Measurements from ENCODE around the gene MTCL1.

MTCL1 gene

GRCh38 chr18:8842506-8842905 is 137.2 kb downstream of the MTCL1 start:
- no peak for FAIRE-seq

GRCh38 chr18:8843005-8843404 is 137.6 kb downstream of the MTCL1 start:
- FAIRE-seq = no peak

- no peak for FAIRE-seq
Measured at GRCh38 chr18:8844721-8845148, 139.4 kb downstream of the MTCL1 start.

DNA sequence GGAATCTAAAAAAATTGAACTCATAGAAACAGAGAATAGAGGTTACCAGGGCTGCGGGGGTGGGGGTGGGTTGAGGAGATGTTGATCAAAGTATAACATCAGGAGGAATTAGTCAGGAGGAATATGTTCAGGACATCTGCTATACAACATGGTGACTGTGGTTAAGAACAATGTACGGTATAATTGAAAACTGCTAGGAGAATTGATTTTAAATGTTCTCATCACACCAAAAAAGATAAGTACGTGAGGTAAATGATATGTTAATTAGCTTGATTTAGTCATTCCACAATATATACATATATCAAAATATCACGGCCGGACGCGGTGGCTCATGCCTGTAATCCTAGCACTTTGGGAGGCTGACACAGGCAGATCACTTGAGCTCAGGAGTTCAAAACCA is 140.2 kb downstream of the MTCL1 start:
- no peak for FAIRE-seq

- no peak for FAIRE-seq
Measured at GRCh38 chr18:8847066-8847755, 141.9 kb downstream of the MTCL1 start.

GRCh38 chr18:8847900-8848299 is 142.5 kb downstream of the MTCL1 start:
- FAIRE-seq = no peak

- no peak for FAIRE-seq
Measured at GRCh38 chr18:8848541-8848940, 143.2 kb downstream of the MTCL1 start.

GRCh38 chr18:8849696-8850095 is 144.3 kb downstream of the MTCL1 start:
- FAIRE-seq = no peak

DNA sequence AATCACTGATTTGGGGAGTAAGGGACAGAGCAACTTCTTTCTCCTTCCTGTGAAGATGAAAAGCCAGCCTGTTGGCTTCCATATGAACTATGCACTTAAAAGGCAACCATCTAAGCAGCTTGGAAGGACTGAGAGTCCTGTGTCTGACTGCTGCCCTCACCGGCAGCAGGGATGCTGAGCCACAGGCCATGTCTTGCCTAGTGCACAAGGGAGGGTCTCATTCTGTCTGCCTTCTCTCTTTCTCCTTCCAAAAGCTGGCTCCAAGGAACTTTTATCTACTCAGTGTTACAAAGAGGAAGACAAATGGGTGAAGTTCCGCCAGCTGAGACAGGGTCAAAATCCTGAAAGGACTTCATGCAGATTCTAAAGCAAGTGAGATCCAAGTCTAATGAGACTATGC is 146.3 kb downstream of the MTCL1 start:
- FAIRE-seq = no peak

GRCh38 chr18:8854550-8854949 is 149.2 kb downstream of the MTCL1 start:
- FAIRE-seq = no peak

GRCh38 chr18:8854962-8855361 is 149.6 kb downstream of the MTCL1 start:
- FAIRE-seq = no peak

- no peak for FAIRE-seq
Measured at GRCh38 chr18:8856212-8856611, 150.9 kb downstream of the MTCL1 start.

- FAIRE-seq = no peak
Measured at GRCh38 chr18:8856769-8857393, 151.5 kb downstream of the MTCL1 start.

DNA sequence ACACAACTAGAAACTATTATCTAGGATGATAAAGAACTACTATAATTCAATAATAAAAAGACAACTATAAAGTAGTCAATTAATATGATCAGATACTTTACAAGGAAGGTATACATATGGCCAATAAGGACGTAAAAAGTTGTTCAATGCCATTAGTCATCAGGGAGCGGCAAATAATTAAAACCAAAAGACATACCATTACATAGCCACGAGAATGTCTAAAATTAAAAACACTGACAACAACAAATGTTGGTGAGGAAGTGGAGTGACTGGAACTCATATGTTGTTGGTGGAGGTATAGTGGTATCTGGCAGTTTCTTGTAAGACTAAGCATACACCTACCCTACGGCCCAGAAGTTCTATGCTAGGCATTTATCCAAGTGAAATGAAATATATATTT is 152.4 kb downstream of the MTCL1 start:
- no peak for FAIRE-seq

- no peak for FAIRE-seq
Measured at GRCh38 chr18:8858888-8859511, 153.6 kb downstream of the MTCL1 start.

GRCh38 chr18:8860845-8861642 is 155.7 kb downstream of the MTCL1 start:
- no peak for FAIRE-seq

DNA sequence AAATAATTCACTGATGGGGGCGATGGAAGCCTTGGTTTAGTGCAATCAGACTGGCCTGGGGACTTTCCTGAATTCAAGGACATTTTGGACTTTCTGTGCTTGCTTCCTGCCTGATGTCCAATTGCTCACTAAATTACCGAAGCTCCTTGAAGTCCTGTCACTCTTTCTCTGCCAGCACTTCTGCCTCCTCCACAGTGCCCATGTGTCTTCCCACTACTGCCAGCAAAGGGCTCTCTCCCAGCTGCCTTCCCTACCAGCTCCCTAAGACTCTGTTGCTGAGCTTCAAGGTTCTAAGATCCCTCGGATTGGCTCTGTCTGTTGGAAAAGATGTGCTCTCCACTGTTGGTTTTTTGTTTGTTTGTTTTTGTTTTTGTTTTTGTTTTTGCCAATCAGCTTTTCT is 158.1 kb downstream of the MTCL1 start:
- no peak for FAIRE-seq

DNA sequence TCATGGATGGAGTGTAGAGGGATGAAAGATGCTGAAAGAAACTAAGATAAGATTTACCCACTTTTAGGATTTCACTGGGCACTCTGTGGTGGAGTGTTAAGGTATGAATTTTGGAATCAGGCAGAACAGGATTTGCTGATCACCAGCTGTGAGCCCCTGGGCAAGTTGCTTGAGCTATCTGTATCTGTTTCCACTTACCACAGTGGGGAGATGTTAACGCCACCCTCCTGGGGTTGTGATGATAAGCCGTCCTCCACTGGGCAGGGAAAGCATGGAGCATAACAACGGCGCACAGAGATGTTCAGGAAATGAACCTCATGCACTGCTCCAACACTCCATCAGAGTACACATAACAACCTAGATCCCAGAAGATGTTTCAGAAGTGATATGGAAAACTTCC is 160.6 kb downstream of the MTCL1 start:
- no peak for FAIRE-seq

DNA sequence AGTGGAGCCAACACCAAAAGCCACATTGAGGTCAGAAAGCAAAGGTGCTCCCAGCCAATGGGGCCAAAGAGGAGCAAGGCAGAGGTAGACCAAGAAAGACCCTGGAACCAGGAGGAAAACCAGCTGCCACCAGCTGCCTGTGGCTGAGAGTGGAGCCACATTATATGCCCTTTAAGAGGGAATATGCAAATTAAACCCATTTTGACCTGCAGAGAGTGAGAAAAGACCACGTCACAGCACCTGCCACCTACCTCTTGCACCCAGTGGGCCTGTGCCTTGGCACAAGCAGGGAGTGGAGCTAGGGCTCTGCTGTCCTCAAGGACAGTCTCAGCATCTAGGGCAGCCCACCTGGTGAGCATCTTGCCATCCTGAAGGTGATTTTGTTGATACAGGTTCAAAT is 161.3 kb downstream of the MTCL1 start:
- no peak for FAIRE-seq

DNA sequence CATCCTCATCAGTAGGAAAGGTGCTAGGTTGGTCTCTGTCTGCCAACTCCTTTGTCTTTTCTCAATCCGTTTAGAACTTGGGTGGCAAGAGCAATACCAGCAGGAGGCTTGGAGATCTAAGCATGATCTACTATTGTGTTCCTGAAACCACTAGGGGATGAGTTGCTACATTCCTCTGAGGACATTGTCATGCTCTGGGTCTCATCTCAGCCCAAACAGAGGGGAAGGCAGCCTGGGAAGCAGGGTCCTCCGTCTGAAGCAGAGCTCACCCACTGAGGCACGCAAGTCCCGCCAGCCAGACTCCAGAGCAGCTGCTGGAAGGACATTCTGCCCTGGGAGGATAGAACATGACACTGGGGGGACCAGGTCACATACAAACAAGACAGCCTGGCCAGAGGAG is 162.9 kb downstream of the MTCL1 start:
- no peak for FAIRE-seq

- no peak for FAIRE-seq
Measured at GRCh38 chr18:8868779-8869415, 163.5 kb downstream of the MTCL1 start.

DNA sequence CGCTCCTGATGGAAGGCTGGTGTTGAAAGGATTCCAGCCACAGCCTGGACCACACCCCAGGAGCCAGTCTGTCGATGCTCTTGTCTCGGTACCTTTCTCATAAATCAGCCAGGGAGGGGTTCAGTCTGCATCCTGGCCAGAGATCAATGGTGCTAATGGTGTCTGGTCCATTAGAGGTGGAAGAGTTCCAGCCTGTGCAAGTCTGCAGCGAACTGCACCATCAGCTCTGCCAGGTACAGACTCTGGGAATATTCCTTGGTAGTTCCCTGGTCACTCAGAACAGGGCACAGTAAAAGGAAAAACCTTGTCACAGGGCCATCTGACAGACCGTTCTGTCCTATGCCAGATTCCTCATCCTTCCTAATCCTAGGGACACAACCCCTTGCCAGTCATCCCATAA is 164.3 kb downstream of the MTCL1 start:
- FAIRE-seq = no peak

GRCh38 chr18:8870528-8870927 is 165.2 kb downstream of the MTCL1 start:
- no peak for FAIRE-seq
